Keratinocyte (primary cell): ENCODE data around the gene CDCA5. TPM values are rescaled to one million over a fixed set of nuclear protein-coding genes. Genes with fewer than 3 reads are reported as not detected.

Source experiments
- DNase-seq: peaks from one replicate; pipeline ENCODE4 v3.0.0-alpha.2; 2011; ENCODE audit warnings: low read depth, missing footprints, low spot score
- FAIRE-seq: peaks from 2 replicates; lab custom pipeline; 2011; peaks lifted over from hg19 to GRCh38; lab: Jason Lieb, UNC
- H2AFZ ChIP-seq: 2 replicates; pipeline ENCODE4 v1.6.0; 2012; ENCODE audit warnings: low read length, control low read depth, inconsistent platforms; ENCODE audit not compliant: control insufficient read depth
- H3K27ac ChIP-seq: 2 replicates; pipeline ENCODE4 v1.5.1; 2011; ENCODE audit warnings: low read length; ENCODE audit not compliant: control insufficient read depth, insufficient read depth
- H3K27me3 ChIP-seq: 3 replicates; pipeline ENCODE4 v1.6.0; 2011; ENCODE audit warnings: low read length; ENCODE audit not compliant: control insufficient read depth, insufficient read depth; ENCODE audit errors: extremely low read depth
- H3K36me3 ChIP-seq, 2 experiments: 2 replicates in 1 of 2; 3 replicates in 1 of 2; pipeline ENCODE4 v1.5.1; 2011; ENCODE audit warnings: low read length in 2 of 2, mild to moderate bottlenecking in 1 of 2; ENCODE audit not compliant: control insufficient read depth in 2 of 2, insufficient read depth in 2 of 2; ENCODE audit errors: extremely low read depth in 1 of 2
- H3K4me1 ChIP-seq: 3 replicates; pipeline ENCODE4 v1.5.1; 2011; ENCODE audit warnings: low read length; ENCODE audit not compliant: control insufficient read depth, insufficient read depth; ENCODE audit errors: extremely low read depth
- H3K4me2 ChIP-seq: 3 replicates; pipeline ENCODE4 v1.6.0; 2011; ENCODE audit warnings: low read depth, low read length; ENCODE audit not compliant: control insufficient read depth, insufficient read depth; ENCODE audit errors: extremely low read depth
- H3K4me3 ChIP-seq, 3 experiments: fragments of 200-600 bp in 1 of 3; sonication (generic) in 1 of 3; 2 replicates in 2 of 3; 3 replicates in 1 of 3; pipeline ENCODE4 v1.5.1; 2011 to 2016; ENCODE audit warnings: low read length in 3 of 3, mild to moderate bottlenecking in 3 of 3, control low read depth in 2 of 3, inconsistent platforms in 1 of 3, low read depth in 1 of 3, mixed read lengths in 1 of 3, mixed run types in 1 of 3, moderate library complexity in 1 of 3; ENCODE audit not compliant: control insufficient read depth in 2 of 3, insufficient read depth in 2 of 3; ENCODE audit errors: extremely low read depth in 1 of 3
- H3K79me2 ChIP-seq: 2 replicates; pipeline ENCODE4 v1.6.0; 2012; ENCODE audit warnings: low read length; ENCODE audit not compliant: control insufficient read depth, insufficient read depth
- H3K9ac ChIP-seq: 3 replicates; pipeline ENCODE4 v1.6.0; 2011; ENCODE audit warnings: low read length; ENCODE audit not compliant: control insufficient read depth, insufficient read depth; ENCODE audit errors: extremely low read depth
- H3K9me1 ChIP-seq: 3 replicates; pipeline ENCODE4 v1.6.0; 2011; ENCODE audit warnings: low read length; ENCODE audit not compliant: control insufficient read depth, insufficient read depth; ENCODE audit errors: extremely low read depth
- H3K9me3 ChIP-seq: 2 replicates; pipeline ENCODE4 v1.5.1; 2012; ENCODE audit warnings: low read depth, low read length; ENCODE audit not compliant: control insufficient read depth
- H4K20me1 ChIP-seq: 3 replicates; pipeline ENCODE4 v1.6.0; 2011; ENCODE audit warnings: low read length; ENCODE audit not compliant: control insufficient read depth, insufficient read depth; ENCODE audit errors: extremely low read depth
- EZH2 ChIP-seq: IDR thresholded peaks from one replicate; pipeline ENCODE4 v1.6.1; 2012; ENCODE audit warnings: inconsistent platforms, mild to moderate bottlenecking, low read length, moderate library complexity
- dilution Hi-C: fragments of 300-500 bp; cut with MboI; formaldehyde crosslinking; loops from one replicate; pipeline ENCODE4 v1.7.0; 2020; ENCODE audit warnings: low sequenced_read_pairs; ENCODE audit not compliant: extremely low pct_ligation_motif_present
- polyA minus RNA-seq, 3 experiments: library from RNA; depleted of rRNA, polyadenylated mRNA; stranded (reverse); fragments of >200 nt; gene quantifications; 1 replicate in 1 of 3; 2 replicates in 1 of 3; 3 replicates in 1 of 3; pipeline ENCODE4 v1.2.3, GENCODE V29; 2011
- polyA plus RNA-seq, 5 experiments: library from polyadenylated mRNA; depleted of rRNA in 3 of 5; stranded (reverse) in 3 of 5; stranded (forward) in 1 of 5; unstranded in 1 of 5; fragments of >200 nt; gene quantifications; 1 replicate in 1 of 5; 2 replicates in 3 of 5; 3 replicates in 1 of 5; pipeline versions ENCODE4 v1.2.1 to v1.2.3, GENCODE V29; 2011 to 2012; ENCODE audit warnings: missing spikeins in 2 of 5, low read depth in 1 of 5, low replicate concordance in 1 of 5
- TF ChIP-seq, protein P1 (sequence below), 3 experiments: IDR thresholded peaks in 1 of 3; conservative IDR thresholded peaks in 1 of 3; optimal IDR thresholded peaks in 1 of 3; 2 replicates in 2 of 3; 3 replicates in 1 of 3; pipeline versions ENCODE3 to v1.5.1; 2011; ENCODE audit warnings: low read length in 3 of 3, mild to moderate bottlenecking in 3 of 3, moderate library complexity in 2 of 3, control low read depth in 1 of 3, inconsistent platforms in 1 of 3; ENCODE audit not compliant: insufficient read depth in 2 of 3; ENCODE audit errors: extremely low read depth in 1 of 3

CDCA5 gene, protein sequence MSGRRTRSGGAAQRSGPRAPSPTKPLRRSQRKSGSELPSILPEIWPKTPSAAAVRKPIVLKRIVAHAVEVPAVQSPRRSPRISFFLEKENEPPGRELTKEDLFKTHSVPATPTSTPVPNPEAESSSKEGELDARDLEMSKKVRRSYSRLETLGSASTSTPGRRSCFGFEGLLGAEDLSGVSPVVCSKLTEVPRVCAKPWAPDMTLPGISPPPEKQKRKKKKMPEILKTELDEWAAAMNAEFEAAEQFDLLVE
- polyA plus RNA-seq (1.9 to 10.4 TPM (median 8.0 TPM) in 3 replicates), polyA minus RNA-seq (2.3 to 7.5 TPM (median 6.4 TPM) in 3 replicates)
- 0.54 TPM for polyA plus RNA-seq (2011; ENCODE audit: low read depth)
- polyA plus RNA-seq (2011; cell fraction: cytosol; rRNA removed), result 3.1 and 4.1 TPM in 2 replicates
- polyA plus RNA-seq (2011; cell fraction: nucleus; rRNA removed), result 3.0 and 3.1 TPM in 2 replicates
- polyA plus RNA-seq (2012; ENCODE audit: low replicate concordance), result 0.49 and 11.7 TPM in 2 replicates
- 4.0 TPM for polyA minus RNA-seq (2011; cell fraction: cytosol; rRNA and poly(A)+ RNA removed)
- polyA minus RNA-seq (2011; cell fraction: nucleus; rRNA and poly(A)+ RNA removed), result 1.6 and 1.8 TPM in 2 replicates

DNA sequence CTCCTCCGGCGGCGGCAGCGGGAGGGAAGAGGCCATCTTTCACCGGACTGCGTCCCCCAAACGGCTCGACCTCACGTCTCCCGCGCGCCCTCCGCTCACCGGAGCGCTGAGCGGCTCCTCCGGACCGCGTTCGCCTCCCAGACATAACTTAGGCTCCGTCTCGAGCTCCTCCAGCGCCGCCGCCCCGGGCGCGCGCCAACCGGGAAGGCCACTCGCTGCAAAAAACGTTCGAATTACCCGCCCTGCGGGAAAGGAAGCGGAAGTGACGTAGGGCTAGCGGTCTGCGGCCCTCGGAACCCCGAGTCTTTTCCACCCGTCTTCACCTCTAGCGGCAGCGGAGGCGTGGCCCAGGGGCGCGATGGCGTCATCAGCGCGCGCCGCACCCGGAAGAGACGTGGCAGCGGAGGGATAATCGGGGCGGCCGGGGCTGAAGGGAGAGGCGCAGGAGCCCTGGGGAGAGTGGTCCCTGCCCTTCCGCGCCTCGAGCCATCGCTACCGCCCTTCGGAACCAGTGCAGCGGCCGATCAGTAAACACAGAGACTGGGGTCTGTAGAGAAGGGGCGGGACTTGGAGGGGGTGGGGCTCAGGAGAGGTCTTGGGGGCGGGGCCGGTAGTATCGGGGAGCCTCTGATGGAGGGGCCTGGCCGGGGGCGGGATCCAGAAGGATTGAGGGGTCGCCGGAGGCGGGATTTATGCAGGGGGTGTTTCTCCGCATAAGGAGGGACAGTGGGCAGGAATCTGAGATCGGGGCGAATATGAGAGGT, at the start of gene CDCA5, which contains the start of gene ZFPL1:
CDCA5 (minus strand) TSS at position 207 of the 764 bp plus-strand sequence; CDS start at position 145, 62 bp downstream.
ZFPL1 (plus strand) TSS at position 389 of the 764 bp plus-strand sequence. CDS start 477 bp downstream, outside the sequence.
- Histone ChIP-seq H4K20me1 (no peaks in the 10 kb centered on the region), H3K79me2 (peaks cover 48% of the 10 kb centered on the region), H3K36me3 (peaks cover 16 to 41% of the 10 kb centered on the region in 2 experiments), H3K4me2 (peak within 1 kb of the TSS; percentile 96), H3K9me3 (no peaks in the 10 kb centered on the region), H2AFZ (peak within 1 kb of the TSS; percentile 88), H3K4me3 (peak within 1 kb of the TSS; percentile 72 to 98 (median 82)), H3K4me1 (peaks cover 29% of the 10 kb centered on the region), H3K27ac (peak within 1 kb of the TSS; percentile 84), H3K9ac (peak within 1 kb of the TSS; percentile 80), H3K9me1 (no peaks in the 10 kb centered on the region), H3K27me3 (no peaks in the 10 kb centered on the region)
- TF ChIP-seq, protein P1, sequence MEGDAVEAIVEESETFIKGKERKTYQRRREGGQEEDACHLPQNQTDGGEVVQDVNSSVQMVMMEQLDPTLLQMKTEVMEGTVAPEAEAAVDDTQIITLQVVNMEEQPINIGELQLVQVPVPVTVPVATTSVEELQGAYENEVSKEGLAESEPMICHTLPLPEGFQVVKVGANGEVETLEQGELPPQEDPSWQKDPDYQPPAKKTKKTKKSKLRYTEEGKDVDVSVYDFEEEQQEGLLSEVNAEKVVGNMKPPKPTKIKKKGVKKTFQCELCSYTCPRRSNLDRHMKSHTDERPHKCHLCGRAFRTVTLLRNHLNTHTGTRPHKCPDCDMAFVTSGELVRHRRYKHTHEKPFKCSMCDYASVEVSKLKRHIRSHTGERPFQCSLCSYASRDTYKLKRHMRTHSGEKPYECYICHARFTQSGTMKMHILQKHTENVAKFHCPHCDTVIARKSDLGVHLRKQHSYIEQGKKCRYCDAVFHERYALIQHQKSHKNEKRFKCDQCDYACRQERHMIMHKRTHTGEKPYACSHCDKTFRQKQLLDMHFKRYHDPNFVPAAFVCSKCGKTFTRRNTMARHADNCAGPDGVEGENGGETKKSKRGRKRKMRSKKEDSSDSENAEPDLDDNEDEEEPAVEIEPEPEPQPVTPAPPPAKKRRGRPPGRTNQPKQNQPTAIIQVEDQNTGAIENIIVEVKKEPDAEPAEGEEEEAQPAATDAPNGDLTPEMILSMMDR (optimal IDR thresholded peaks at IDR 0.05 in 1 of 3, IDR thresholded peaks at IDR 0.05 in 1 of 3, conservative IDR thresholded peaks at IDR 0.05 in 1 of 3; ENCODE audit: extremely low read depth in 1 of 3, insufficient read depth in 2 of 3, low read length in 3 of 3), result no peak
- TF ChIP-seq EZH2, result no peak
- FAIRE-seq (peak; percentile 29), DNase-seq (peak; percentile 68)
- dilution Hi-C loops, result no loop called here

DNA sequence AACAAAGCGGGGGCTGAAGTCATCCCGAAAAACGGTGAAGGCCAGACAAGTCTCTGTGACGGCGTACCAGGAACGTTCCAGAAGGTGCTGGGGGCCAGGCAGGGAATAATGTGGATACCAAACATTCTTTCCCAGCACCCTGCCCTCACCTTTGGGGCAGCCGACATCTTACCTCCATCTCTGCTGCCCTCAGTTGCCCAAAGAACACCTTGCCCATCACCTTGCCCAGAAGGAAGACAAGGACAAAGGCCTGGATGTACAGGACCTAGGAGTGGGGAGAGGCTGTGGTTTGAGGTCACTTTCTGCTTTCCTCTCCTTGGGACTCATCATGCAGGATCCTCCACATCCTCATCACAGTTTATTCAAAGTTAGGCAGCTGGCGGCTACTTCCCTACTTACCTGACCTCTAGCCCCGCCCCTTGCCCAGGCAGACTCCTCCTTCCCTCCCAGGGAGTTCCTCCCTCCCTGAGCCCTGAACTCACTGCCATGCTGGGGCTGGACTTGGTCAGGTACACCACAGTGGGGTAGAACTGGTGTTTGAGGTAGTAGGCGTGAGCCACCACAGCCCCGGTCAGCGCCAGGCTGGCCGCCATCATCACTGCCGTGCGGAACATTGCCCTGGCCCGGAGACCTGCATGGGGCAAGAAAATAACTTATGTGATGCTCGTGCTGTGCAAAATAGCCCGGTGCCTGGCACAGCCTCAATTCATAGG, 49.3 kb upstream of the CDCA5 start:
- peak overlapping the region; percentile 100 for H3K9ac ChIP-seq
- peaks cover 8% of the 10 kb centered on the region for H4K20me1 ChIP-seq
- H3K79me2 ChIP-seq, result peaks cover 32% of the 10 kb centered on the region
- FAIRE-seq (peak; percentile 58), DNase-seq (peak; percentile 48)
- H3K4me1 ChIP-seq, result peaks cover 20% of the 10 kb centered on the region
- H3K27ac ChIP-seq, result peak overlapping the region; percentile 100
- no peak overlapping the region for H2AFZ ChIP-seq
- H3K4me2 ChIP-seq, result peak overlapping the region; percentile 99
- H3K9me1 ChIP-seq, result no peaks in the 10 kb centered on the region
- dilution Hi-C loops, result no loop called here
- no peaks in the 10 kb centered on the region for H3K27me3 ChIP-seq
- TF ChIP-seq, protein P1 (optimal IDR thresholded peaks at IDR 0.05 in 1 of 3, IDR thresholded peaks at IDR 0.05 in 1 of 3, conservative IDR thresholded peaks at IDR 0.05 in 1 of 3; ENCODE audit: extremely low read depth in 1 of 3, insufficient read depth in 2 of 3, low read length in 3 of 3), result no peak
- no peak for TF ChIP-seq EZH2
- H3K4me3 ChIP-seq, result peak overlapping the region; percentile 82 to 97 (median 90)
- H3K9me3 ChIP-seq, result no peaks in the 10 kb centered on the region
- peaks cover 32 to 41% of the 10 kb centered on the region in 2 experiments for H3K36me3 ChIP-seq
